NK-92 (cell line): Measurements from ENCODE around the gene ADTRP.

Experiments
- DNase-seq: peaks from one replicate; lab custom pipeline; 2025; ENCODE audit not compliant: unreplicated experiment; lab: John Stamatoyannopoulos, UW

Gene ADTRP

GRCh38 chr6:11773581-11773980 lies 5.0 kb downstream of the ADTRP start:
- DNase-seq: no peak

- no peak for DNase-seq
Measured at GRCh38 chr6:11773013-11773412, 5.6 kb downstream of the ADTRP start.

GRCh38 chr6:11772109-11772825 lies 6.3 kb downstream of the ADTRP start:
- no peak for DNase-seq

- DNase-seq: no peak
Measured at GRCh38 chr6:11771473-11772048, 7.0 kb downstream of the ADTRP start.

GRCh38 chr6:11770546-11771466 lies 7.8 kb downstream of the ADTRP start:
- DNase-seq: no peak

- DNase-seq: no peak
Measured at GRCh38 chr6:11769811-11770545, 8.6 kb downstream of the ADTRP start.

- no peak for DNase-seq
Measured at GRCh38 chr6:11769244-11769643, 9.4 kb downstream of the ADTRP start.

GRCh38 chr6:11767978-11768756 lies 10.4 kb downstream of the ADTRP start:
- no peak for DNase-seq

GRCh38 chr6:11767458-11767857 lies 11.1 kb downstream of the ADTRP start:
- DNase-seq: no peak

- no peak for DNase-seq
Measured at GRCh38 chr6:11766589-11767450, 11.8 kb downstream of the ADTRP start.

GRCh38 chr6:11766043-11766442 lies 12.6 kb downstream of the ADTRP start:
- no peak for DNase-seq

- no peak for DNase-seq
Measured at GRCh38 chr6:11764250-11764604, 14.4 kb downstream of the ADTRP start.

- DNase-seq: no peak
Measured at GRCh38 chr6:11763460-11764249, 14.9 kb downstream of the ADTRP start.

GRCh38 chr6:11762794-11763459 lies 15.7 kb downstream of the ADTRP start:
- DNase-seq: no peak

- DNase-seq: no peak
Measured at GRCh38 chr6:11761744-11762620, 16.6 kb downstream of the ADTRP start.

GRCh38 chr6:11760015-11760473 lies 18.6 kb downstream of the ADTRP start:
- DNase-seq: no peak

GRCh38 chr6:11758878-11759277 lies 19.7 kb downstream of the ADTRP start:
- DNase-seq: no peak
